CD4-positive, alpha-beta T cell (primary cell): Measurements from ENCODE around the gene FKBP15. TPM values are rescaled to one million over a fixed set of nuclear protein-coding genes. Genes with fewer than 3 reads are reported as not detected.

Experiments used
- ATAC-seq: fragments of 200-7000 bp; cut with Tn5 transposase; one replicate; pipeline ENCODE4 v1.10.0; 2022; ENCODE audit warnings: mild to moderate bottlenecking; ENCODE audit not compliant: poor library complexity
- CTCF ChIA-PET: fragments of 350-600 bp; sonication (Branson Sonifier 250); formaldehyde crosslinking; loops from one replicate; lab custom pipeline; 2021; ENCODE audit warnings: antibody characterized with exemption, inconsistent platforms; lab: Charles Lee
- POLR2A ChIA-PET: fragments of 350-600 bp; sonication (Branson Sonifier 250); formaldehyde crosslinking; loops from one replicate; lab custom pipeline; 2021; ENCODE audit warnings: antibody characterized with exemption, inconsistent platforms; lab: Charles Lee
- DNase-seq, 14 experiments: peaks; one replicate each; pipeline ENCODE4 v3.0.0-alpha.2; 2013 to 2020; ENCODE audit warnings: mixed read lengths in 2 of 14
- H3K27ac ChIP-seq, 2 donors: one replicate each; pipeline versions ENCODE4 v1.5.1 to v1.7.0; 2013; ENCODE audit warnings: low read length in 2 of 2, low read depth in 1 of 2, mild to moderate bottlenecking in 1 of 2
- H3K27me3 ChIP-seq, 2 experiments: 1 replicate in 1 of 2; 2 replicates in 1 of 2; pipeline versions ENCODE4 v1.6.1 to v1.7.0; 2013; ENCODE audit warnings: low read length in 2 of 2, control low read depth in 1 of 2, mild to moderate bottlenecking in 1 of 2, moderate library complexity in 1 of 2; ENCODE audit not compliant: insufficient read depth in 2 of 2, control insufficient read depth in 1 of 2
- H3K36me3 ChIP-seq: one replicate; pipeline ENCODE4 v1.6.1; 2013; ENCODE audit warnings: low read length, control low read depth; ENCODE audit not compliant: insufficient read depth
- H3K4me1 ChIP-seq: one replicate; pipeline ENCODE4 v1.6.1; 2013; ENCODE audit warnings: low read length, control low read depth; ENCODE audit not compliant: insufficient read depth
- H3K4me3 ChIP-seq: one replicate; pipeline ENCODE4 v1.5.1; 2013; ENCODE audit warnings: mild to moderate bottlenecking, low read length, moderate library complexity
- H3K9me3 ChIP-seq, 2 experiments: 1 replicate in 1 of 2; 2 replicates in 1 of 2; pipeline versions ENCODE4 v1.6.1 to v1.7.0; 2013; ENCODE audit warnings: low read length in 2 of 2, mild to moderate bottlenecking in 2 of 2, control low read depth in 1 of 2, moderate library complexity in 1 of 2; ENCODE audit not compliant: control insufficient read depth in 1 of 2, insufficient read depth in 1 of 2
- H3K27ac Mint-ChIP-seq: one replicate; pipeline ENCODE4 v1.8.0; 2020; ENCODE audit warnings: mixed read lengths
- H3K27me3 Mint-ChIP-seq: one replicate; pipeline ENCODE4 v1.8.0; 2021; ENCODE audit warnings: mixed read lengths
- H3K36me3 Mint-ChIP-seq: one replicate; pipeline ENCODE4 v1.8.0; 2021; ENCODE audit warnings: low read depth, mixed read lengths
- H3K4me1 Mint-ChIP-seq: one replicate; pipeline ENCODE4 v1.8.0; 2021; ENCODE audit warnings: low read depth, mixed read lengths
- H3K4me3 Mint-ChIP-seq: one replicate; pipeline ENCODE4 v1.8.0; 2020; ENCODE audit warnings: mild to moderate bottlenecking, mixed read lengths
- H3K9me3 Mint-ChIP-seq: one replicate; pipeline ENCODE4 v1.8.0; 2020; ENCODE audit warnings: mixed read lengths
- CTCF ChIP-seq: fragments of 200-600 bp; IDR thresholded peaks from one replicate; pipeline ENCODE4 v1.8.0; 2022; ENCODE audit warnings: antibody characterized with exemption, mild to moderate bottlenecking
- intact Hi-C, 2 experiments: fragments of 100-400 bp; cut with DNase I in 1 of 2; cut with micrococcal nuclease in 1 of 2; formaldehyde crosslinking; loops; one replicate each; pipeline versions ENCODE4 v1.15.1 to v1.9.0; 2023 to 2025; cut with DNase I, micrococcal nuclease
- total RNA-seq, 174 experiments: library from RNA in 2 of 174; stranded (reverse) in 2 of 174; gene quantifications; one replicate each; pipeline ENCODE4 v1.2.3 and lab custom pipeline; 2021 to 2026

Gene FKBP15
- total RNA-seq, 2 experiments from 2014 or later, result 11.9 to 14.2 TPM

GRCh38 chr9:113258282-113258681, 37.2 kb upstream of the FKBP15 start:
- H3K4me1 ChIP-seq, result no peaks in the 10 kb centered on the region
- DNase-seq, result no peak
- ATAC-seq, result no peak
- no peak overlapping the region for H3K27ac Mint-ChIP-seq
- no peak overlapping the region for H3K4me3 Mint-ChIP-seq
- H3K27me3 Mint-ChIP-seq, result no peaks in the 10 kb centered on the region
- H3K27ac ChIP-seq, result no peak overlapping the region
- no peaks in the 10 kb centered on the region for H3K4me1 Mint-ChIP-seq
- H3K9me3 Mint-ChIP-seq, result no peaks in the 10 kb centered on the region
- TF ChIP-seq CTCF, result no peak
- ChIA-PET CTCF (no interaction called here), POLR2A (interaction anchor here (0.5 kb wide), 1 partner anchor 17 kb away, joined by 4 read pairs; no protein-coding TSS in a partner anchor)
- H3K36me3 ChIP-seq, result peaks cover 11% of the 10 kb centered on the region
- intact Hi-C loops, result no loop called here
- peaks cover 43% of the 10 kb centered on the region for H3K36me3 Mint-ChIP-seq
- no peaks in the 10 kb centered on the region for H3K27me3 ChIP-seq
- H3K4me3 ChIP-seq, result no peak overlapping the region
- H3K9me3 ChIP-seq, result no peaks in the 10 kb centered on the region

GRCh38 chr9:113257863-113258262, 36.8 kb upstream of the FKBP15 start:
- Histone ChIP-seq H3K4me1 (no peaks in the 10 kb centered on the region), H3K36me3 (peaks cover 11% of the 10 kb centered on the region), H3K9me3 (no peaks in the 10 kb centered on the region), H3K27ac (no peak overlapping the region), H3K27me3 (no peaks in the 10 kb centered on the region), H3K4me3 (no peak overlapping the region)
- Mint-ChIP-seq H3K27ac (no peak overlapping the region), H3K4me1 (no peaks in the 10 kb centered on the region), H3K4me3 (no peak overlapping the region), H3K36me3 (peaks cover 43% of the 10 kb centered on the region), H3K27me3 (no peaks in the 10 kb centered on the region), H3K9me3 (no peaks in the 10 kb centered on the region)
- DNase-seq (no peak), ATAC-seq (no peak)
- CTCF ChIA-PET, result no interaction called here
- POLR2A ChIA-PET, result interaction anchor here (0.5 kb wide), 1 partner anchor 12 kb away, joined by 4 read pairs; no protein-coding TSS in a partner anchor
- intact Hi-C loops, result no loop called here
- TF ChIP-seq CTCF, result no peak

GRCh38 chr9:113255438-113255837, 34.4 kb upstream of the FKBP15 start:
- ChIA-PET CTCF (no interaction called here), POLR2A (no interaction called here)
- no peak overlapping the region for H3K27ac Mint-ChIP-seq
- H3K4me3 Mint-ChIP-seq, result no peak overlapping the region
- no peak overlapping the region for H3K4me3 ChIP-seq
- no peak for TF ChIP-seq CTCF
- H3K4me1 Mint-ChIP-seq, result no peaks in the 10 kb centered on the region
- H3K9me3 Mint-ChIP-seq, result no peaks in the 10 kb centered on the region
- no peaks in the 10 kb centered on the region for H3K27me3 ChIP-seq
- H3K4me1 ChIP-seq, result no peaks in the 10 kb centered on the region
- DNase-seq, result no peak
- H3K36me3 ChIP-seq, result peaks cover 9% of the 10 kb centered on the region
- ATAC-seq, result no peak
- H3K9me3 ChIP-seq, result no peaks in the 10 kb centered on the region
- H3K36me3 Mint-ChIP-seq, result peaks cover 29% of the 10 kb centered on the region
- intact Hi-C loops, result no loop called here
- H3K27ac ChIP-seq, result no peak overlapping the region
- H3K27me3 Mint-ChIP-seq, result no peaks in the 10 kb centered on the region
